HCT116 (cell line): ENCODE results near the gene PEX12. TPM values are rescaled to one million over a fixed set of nuclear protein-coding genes. Genes with fewer than 3 reads are reported as not detected.

Experiments used
- ATAC-seq: fragments of 200-7000 bp; cut with Tn5 transposase; 2 replicates; pipeline ENCODE4 v1.9.1; 2020; ENCODE audit warnings: mild to moderate bottlenecking, moderate library complexity
- BruUV-seq: library from RNA; stranded (reverse); fragments of 400-500 nt; replicated peaks from 2 replicates; lab custom pipeline; 2021; lab: Mats Ljungman, UMichigan
- CTCF ChIA-PET: fragments of 300-600 bp; sonication (Branson Sonifier 250); formaldehyde crosslinking; loops from one replicate; lab custom pipeline; 2021; ENCODE audit warnings: antibody characterized with exemption; lab: Charles Lee
- POLR2A ChIA-PET: fragments of 300-600, 350-600 bp; sonication (Branson Sonifier 250); formaldehyde crosslinking; loops from one replicate; lab custom pipeline; 2021; ENCODE audit warnings: antibody characterized with exemption; lab: Charles Lee
- RAD21 ChIA-PET, 2 experiments: fragments of 300-600 bp; sonication (Branson Sonifier 250); formaldehyde crosslinking; loops; one replicate each; lab custom pipeline; 2023; ENCODE audit warnings: low total read pairs in 2 of 2; ENCODE audit not compliant: uncharacterized antibody in 2 of 2, unreplicated experiment in 2 of 2, low non-redundant PET in 1 of 2; lab: Charles Lee
- DNase-seq: peaks from one replicate; pipeline ENCODE4 v3.0.0-alpha.2; 2010; ENCODE audit warnings: low read depth, low spot score
- H2AFZ ChIP-seq: fragments of 200-600 bp; shearing (Covaris generic), sonication (generic); 2 replicates; pipeline ENCODE4 v1.6.1; 2017; ENCODE audit warnings: low read depth, mixed run types, mixed read lengths, antibody characterized with exemption, low read length; ENCODE audit not compliant: poor library complexity, severe bottlenecking
- H3K27ac ChIP-seq: 2 replicates; pipeline ENCODE4 v1.5.1; 2012; ENCODE audit warnings: low read depth, low read length
- H3K27me3 ChIP-seq: fragments of 200-600 bp; sonication (generic); 2 replicates; pipeline ENCODE4 v1.6.1; 2016; ENCODE audit warnings: mixed run types, low read length, mixed read lengths; ENCODE audit not compliant: insufficient read depth
- H3K36me3 ChIP-seq, 2 experiments: fragments of 200-500 bp in 1 of 2; fragments of 200-600 bp in 1 of 2; sonication (Bioruptor generic) in 1 of 2; sonication (generic) in 1 of 2; 2 replicates each; pipeline versions ENCODE4 v1.5.1 to v1.6.1; 2014 to 2016; ENCODE audit warnings: low read length in 2 of 2, inconsistent platforms in 1 of 2, mixed read lengths in 1 of 2, mixed run types in 1 of 2; ENCODE audit not compliant: insufficient read depth in 2 of 2, control insufficient read depth in 1 of 2
- H3K4me1 ChIP-seq, 2 experiments: fragments of 200-600 bp in 1 of 2; sonication (generic) in 1 of 2; 2 replicates each; pipeline versions ENCODE4 v1.5.1 to v1.6.1; 2012 to 2017; ENCODE audit warnings: low read length in 2 of 2, inconsistent platforms in 1 of 2, mild to moderate bottlenecking in 1 of 2, mixed read lengths in 1 of 2, mixed run types in 1 of 2, moderate library complexity in 1 of 2; ENCODE audit not compliant: insufficient read depth in 2 of 2, control insufficient read depth in 1 of 2
- H3K4me2 ChIP-seq: fragments of 200-600 bp; sonication (generic); 2 replicates; pipeline ENCODE4 v1.6.1; 2017; ENCODE audit warnings: mixed run types, low read length, mixed read lengths
- H3K4me3 ChIP-seq, 2 experiments: fragments of 200-600 bp in 1 of 2; sonication (generic) in 1 of 2; replicated peaks in 1 of 2; 2 replicates each; pipeline ENCODE4 v1.5.1; 2011 to 2016; ENCODE audit warnings: low read length in 2 of 2, control low read depth in 1 of 2, low read depth in 1 of 2, mild to moderate bottlenecking in 1 of 2, mixed read lengths in 1 of 2, mixed run types in 1 of 2
- H3K79me2 ChIP-seq: fragments of 200-600 bp; sonication (generic); 2 replicates; pipeline ENCODE4 v1.6.1; 2017; ENCODE audit warnings: mild to moderate bottlenecking, mixed run types, low read length, moderate library complexity, mixed read lengths; ENCODE audit not compliant: insufficient read depth
- H3K9ac ChIP-seq: fragments of 200-600 bp; sonication (generic); 2 replicates; pipeline ENCODE4 v1.6.1; 2016; ENCODE audit warnings: low read length, mixed read lengths
- H3K9me2 ChIP-seq: fragments of 200-600 bp; sonication (generic), shearing (Covaris generic); 2 replicates; pipeline ENCODE4 v1.6.1; 2017; ENCODE audit warnings: mixed run types, mild to moderate bottlenecking, moderate library complexity; ENCODE audit not compliant: insufficient read depth
- H3K9me3 ChIP-seq, 2 experiments: fragments of 200-500 bp in 1 of 2; fragments of 200-600 bp in 1 of 2; sonication (Bioruptor generic) in 1 of 2; sonication (generic) in 1 of 2; 2 replicates each; pipeline ENCODE4 v1.6.1; 2014 to 2017; ENCODE audit warnings: low read length in 2 of 2, mixed read lengths in 2 of 2, inconsistent platforms in 1 of 2, low read depth in 1 of 2, mild to moderate bottlenecking in 1 of 2, mixed run types in 1 of 2, moderate library complexity in 1 of 2; ENCODE audit not compliant: control insufficient read depth in 1 of 2, insufficient read depth in 1 of 2
- H4K20me1 ChIP-seq: fragments of 200-600 bp; sonication (generic), shearing (Covaris generic); 2 replicates; pipeline ENCODE4 v1.6.1; 2017; ENCODE audit warnings: mixed run types, mild to moderate bottlenecking, moderate library complexity; ENCODE audit not compliant: insufficient read depth
- CBX3 ChIP-seq: IDR thresholded peaks from 2 replicates; pipeline ENCODE4 v1.6.1; 2012; ENCODE audit warnings: low read depth
- EGR1 ChIP-seq: IDR thresholded peaks from 2 replicates; pipeline ENCODE4 v1.6.1; 2012; ENCODE audit warnings: low read depth
- ELF1 ChIP-seq: IDR thresholded peaks from 2 replicates; pipeline ENCODE4 v1.6.1; 2012; ENCODE audit warnings: low read depth, borderline replicate concordance
- EZH2 ChIP-seq: fragments of 200-600 bp; sonication (generic); IDR thresholded peaks from 2 replicates; pipeline ENCODE4 v1.6.1; 2017; ENCODE audit warnings: antibody characterized with exemption, mixed run types
- JUND ChIP-seq: IDR thresholded peaks from 2 replicates; pipeline ENCODE4 v1.6.1; 2012
- POLR2AphosphoS5 ChIP-seq: IDR thresholded peaks from 2 replicates; pipeline ENCODE4 v1.6.1; 2011; ENCODE audit warnings: mild to moderate bottlenecking, low read depth, low read length, moderate library complexity
- RAD21 ChIP-seq: IDR thresholded peaks from 2 replicates; pipeline ENCODE4 v1.6.1; 2012; ENCODE audit warnings: low read depth, mild to moderate bottlenecking
- REST ChIP-seq: IDR thresholded peaks from 2 replicates; pipeline ENCODE4 v1.6.1; 2012; ENCODE audit warnings: low read depth
- SIN3A ChIP-seq: IDR thresholded peaks from 2 replicates; pipeline ENCODE4 v1.6.1; 2012; ENCODE audit warnings: low read depth
- SP1 ChIP-seq: IDR thresholded peaks from 2 replicates; pipeline ENCODE4 v1.6.1; 2012; ENCODE audit warnings: low read depth
- SRF ChIP-seq: IDR thresholded peaks from 2 replicates; pipeline ENCODE4 v1.6.1; 2012; ENCODE audit warnings: low read depth
- TCF7L2 ChIP-seq: IDR thresholded peaks from 2 replicates; pipeline ENCODE4 v1.7.0; 2011; ENCODE audit warnings: borderline replicate concordance, inconsistent platforms; ENCODE audit not compliant: insufficient read depth, insufficient read length; ENCODE audit errors: extremely low read depth
- YY1 ChIP-seq: IDR thresholded peaks from 2 replicates; pipeline ENCODE4 v1.6.1; 2011; ENCODE audit warnings: low read length, low read depth, moderate library complexity, mild to moderate bottlenecking; ENCODE audit not compliant: insufficient replicate concordance; ENCODE audit errors: extremely low read depth
- ZFX ChIP-seq: fragments of 450-650 bp; IDR thresholded peaks from 2 replicates; pipeline ENCODE4 v1.6.1; 2017
- intact Hi-C: fragments of 100-400 bp; cut with micrococcal nuclease; formaldehyde crosslinking; loops from 2 replicates; pipeline ENCODE4 v1.10.0; 2022
- total RNA-seq: library from RNA; stranded (reverse); gene quantifications from one replicate; pipeline ENCODE4 v1.2.1, GENCODE V29; 2021; ENCODE audit not compliant: unreplicated experiment
- TF ChIP-seq, protein P1 (sequence below): IDR thresholded peaks from 2 replicates; pipeline ENCODE4 v1.6.1; 2012
- TF ChIP-seq, protein P2 (sequence below): IDR thresholded peaks from 2 replicates; pipeline ENCODE4 v1.6.1; 2011; ENCODE audit warnings: mild to moderate bottlenecking, low read length, moderate library complexity; ENCODE audit not compliant: insufficient replicate concordance; ENCODE audit errors: extremely low read depth

PEX12 gene
- total RNA-seq, 1 experiment from 2014 or later, result 5.0 TPM

- TF ChIP-seq YY1, result no peak
- TF ChIP-seq ELF1, result no peak
- TF ChIP-seq SRF, result no peak; the same call in 1 of the 2 replicates
- TF ChIP-seq EZH2, result no peak
- TF ChIP-seq, all 23 proteins: peak for 8
Observed at GRCh38 chr17:35588196-35588920, 10.0 kb upstream of the PEX12 start (continued).

- H3K36me3 ChIP-seq, result no peaks in the 10 kb centered on the region
- H3K9ac ChIP-seq, result peak within 1 kb of the TSS; percentile 96
- peak within 1 kb of the TSS; percentile 82 to 95 for H3K4me3 ChIP-seq
- BruUV-seq, result TSS peak; percentile 79
- ATAC-seq (peak; percentile 88), DNase-seq (peak; percentile 95)
- peak within 1 kb of the TSS; percentile 88 for H3K27ac ChIP-seq
- peaks cover 52% of the 10 kb centered on the region for H3K79me2 ChIP-seq
- 0 out of 2 replicates have a peak, but pooled peaks cover 3% of the 10 kb centered on the region for H4K20me1 ChIP-seq
- RAD21 ChIA-PET, result no interaction called here
- peak within 1 kb of the TSS; percentile 82 for H3K4me2 ChIP-seq
- H3K9me2 ChIP-seq, result no peaks in the 10 kb centered on the region
- peak within 1 kb of the TSS; percentile 64 for H2AFZ ChIP-seq
- H3K9me3 ChIP-seq, result no peaks in the 10 kb centered on the region
- intact Hi-C loops, result no loop called here
- POLR2A ChIA-PET, result interaction anchor here (1.5 kb wide), 1 partner anchor 9 kb away, joined by 21 read pairs; the partner anchor contains the start of gene PEX12
- H3K4me1 ChIP-seq, result peaks cover 17 to 22% of the 10 kb centered on the region in 2 experiments
- no peaks in the 10 kb centered on the region for H3K27me3 ChIP-seq
- CTCF ChIA-PET, result interaction anchor here (1.1 to 1.3 kb wide), 2 partner anchors 9 to 177 kb away, joined by 5 to 6 read pairs; partner anchors contain the start of gene PEX12
- peak; percentile 99 for TF ChIP-seq YY1
- TF ChIP-seq EGR1, result peak; percentile 92
- TF ChIP-seq ZFX, result peak; percentile 9; the same call in 1 of the 2 replicates
- no peak for TF ChIP-seq RAD21
- TF ChIP-seq, protein P1, sequence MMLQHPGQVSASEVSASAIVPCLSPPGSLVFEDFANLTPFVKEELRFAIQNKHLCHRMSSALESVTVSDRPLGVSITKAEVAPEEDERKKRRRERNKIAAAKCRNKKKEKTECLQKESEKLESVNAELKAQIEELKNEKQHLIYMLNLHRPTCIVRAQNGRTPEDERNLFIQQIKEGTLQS, result no peak
- TF ChIP-seq POLR2AphosphoS5, result peak; percentile 88
- no peak for TF ChIP-seq JUND
- peak; percentile 76; the same call in 1 of the 2 replicates for TF ChIP-seq SP1
- TF ChIP-seq, protein P2, sequence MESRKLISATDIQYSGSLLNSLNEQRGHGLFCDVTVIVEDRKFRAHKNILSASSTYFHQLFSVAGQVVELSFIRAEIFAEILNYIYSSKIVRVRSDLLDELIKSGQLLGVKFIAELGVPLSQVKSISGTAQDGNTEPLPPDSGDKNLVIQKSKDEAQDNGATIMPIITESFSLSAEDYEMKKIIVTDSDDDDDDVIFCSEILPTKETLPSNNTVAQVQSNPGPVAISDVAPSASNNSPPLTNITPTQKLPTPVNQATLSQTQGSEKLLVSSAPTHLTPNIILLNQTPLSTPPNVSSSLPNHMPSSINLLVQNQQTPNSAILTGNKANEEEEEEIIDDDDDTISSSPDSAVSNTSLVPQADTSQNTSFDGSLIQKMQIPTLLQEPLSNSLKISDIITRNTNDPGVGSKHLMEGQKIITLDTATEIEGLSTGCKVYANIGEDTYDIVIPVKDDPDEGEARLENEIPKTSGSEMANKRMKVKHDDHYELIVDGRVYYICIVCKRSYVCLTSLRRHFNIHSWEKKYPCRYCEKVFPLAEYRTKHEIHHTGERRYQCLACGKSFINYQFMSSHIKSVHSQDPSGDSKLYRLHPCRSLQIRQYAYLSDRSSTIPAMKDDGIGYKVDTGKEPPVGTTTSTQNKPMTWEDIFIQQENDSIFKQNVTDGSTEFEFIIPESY, result no peak
- TF ChIP-seq REST, result no peak
- no peak for TF ChIP-seq CBX3
- peak; percentile 86 for TF ChIP-seq TCF7L2
- TF ChIP-seq SIN3A, result peak; percentile 57; the same call in 1 of the 2 replicates
- peak; percentile 95 for TF ChIP-seq SRF
Observed at GRCh38 chr17:35587074-35587961, 8.9 kb upstream of the PEX12 start, which contains the start of gene AP2B1. TSS of gene AP2B1 (plus strand) at chr17:35587322. CDS start at chr17:35594031, 6,709 bp downstream.
